ENCODE results near the gene THSD7A. TPM values are rescaled to one million over a fixed set of nuclear protein-coding genes. Genes with fewer than 3 reads are reported as not detected.

The THSD7A gene
- polyA plus RNA-seq, 1 donor (not counting 4 experiments of a cell fraction or from before 2014, with no cell fraction given) = not detected

DNA sequence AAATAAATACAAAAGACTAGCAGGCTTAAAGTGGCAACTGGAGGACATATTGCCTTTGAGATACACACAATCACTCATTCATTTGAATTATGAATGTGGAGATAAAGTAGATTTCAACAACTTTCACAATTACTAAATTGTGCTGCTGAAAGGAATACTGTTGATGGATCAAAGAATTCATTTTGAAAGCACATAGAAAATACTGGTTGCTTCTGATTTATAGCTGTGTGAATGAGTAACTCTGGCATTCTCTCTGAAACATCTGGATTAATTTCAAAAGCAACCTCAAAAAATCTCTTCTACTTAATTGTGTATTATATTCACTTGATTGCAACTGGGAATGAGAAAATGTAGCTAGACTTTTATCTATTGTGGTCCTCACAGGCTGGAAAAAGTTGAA is 397.6 kb downstream of the THSD7A start:
- no peaks in the 10 kb centered on the region for H4K20me1 ChIP-seq (ENCODE audit: control insufficient read depth, extremely low read depth, insufficient read depth, low read length)
- H3K9me1 ChIP-seq (ENCODE audit: control insufficient read depth, extremely low read depth, insufficient read depth, low read length) = no peaks in the 10 kb centered on the region
- H3K27me3 ChIP-seq (ENCODE audit: control insufficient read depth, extremely low read depth, insufficient read depth, low read length) = no peaks in the 10 kb centered on the region
- H3K4me2 ChIP-seq (ENCODE audit: control insufficient read depth, extremely low read depth, insufficient read depth, low read depth, low read length) = no peak overlapping the region
- DNase-seq (ENCODE audit: low read depth, low spot score) (no peak), FAIRE-seq (no peak)
- H3K4me1 ChIP-seq (ENCODE audit: control insufficient read depth, extremely low read depth, insufficient read depth, low read length) = no peaks in the 10 kb centered on the region
- no peaks in the 10 kb centered on the region for H3K9me3 ChIP-seq (ENCODE audit: control insufficient read depth, low read depth, low read length)
- no peaks in the 10 kb centered on the region for H3K79me2 ChIP-seq (ENCODE audit: control insufficient read depth, insufficient read depth, low read length)
- no peak overlapping the region for H3K27ac ChIP-seq (ENCODE audit: control insufficient read depth, insufficient read depth, low read length)
- dilution Hi-C loops (cut with MboI; ENCODE audit: extremely low pct_ligation_motif_present, low sequenced_read_pairs) = no loop called here
- H2AFZ ChIP-seq (ENCODE audit: control insufficient read depth, low read length) = no peak overlapping the region
- H3K4me3 ChIP-seq (ENCODE audit: control insufficient read depth in 2 of 3, extremely low read depth in 1 of 3, insufficient read depth in 2 of 3, low read depth in 1 of 3, low read length in 3 of 3) = no peak overlapping the region
- H3K9ac ChIP-seq (ENCODE audit: control insufficient read depth, extremely low read depth, insufficient read depth, low read length) = no peak overlapping the region
- TF ChIP-seq, protein P1, sequence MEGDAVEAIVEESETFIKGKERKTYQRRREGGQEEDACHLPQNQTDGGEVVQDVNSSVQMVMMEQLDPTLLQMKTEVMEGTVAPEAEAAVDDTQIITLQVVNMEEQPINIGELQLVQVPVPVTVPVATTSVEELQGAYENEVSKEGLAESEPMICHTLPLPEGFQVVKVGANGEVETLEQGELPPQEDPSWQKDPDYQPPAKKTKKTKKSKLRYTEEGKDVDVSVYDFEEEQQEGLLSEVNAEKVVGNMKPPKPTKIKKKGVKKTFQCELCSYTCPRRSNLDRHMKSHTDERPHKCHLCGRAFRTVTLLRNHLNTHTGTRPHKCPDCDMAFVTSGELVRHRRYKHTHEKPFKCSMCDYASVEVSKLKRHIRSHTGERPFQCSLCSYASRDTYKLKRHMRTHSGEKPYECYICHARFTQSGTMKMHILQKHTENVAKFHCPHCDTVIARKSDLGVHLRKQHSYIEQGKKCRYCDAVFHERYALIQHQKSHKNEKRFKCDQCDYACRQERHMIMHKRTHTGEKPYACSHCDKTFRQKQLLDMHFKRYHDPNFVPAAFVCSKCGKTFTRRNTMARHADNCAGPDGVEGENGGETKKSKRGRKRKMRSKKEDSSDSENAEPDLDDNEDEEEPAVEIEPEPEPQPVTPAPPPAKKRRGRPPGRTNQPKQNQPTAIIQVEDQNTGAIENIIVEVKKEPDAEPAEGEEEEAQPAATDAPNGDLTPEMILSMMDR (optimal IDR thresholded peaks at IDR 0.05 in 1 of 3, IDR thresholded peaks at IDR 0.05 in 1 of 3, conservative IDR thresholded peaks at IDR 0.05 in 1 of 3; ENCODE audit: extremely low read depth in 1 of 3, insufficient read depth in 2 of 3, low read length in 3 of 3) = no peak
- TF ChIP-seq EZH2 (IDR thresholded peaks at IDR 0.05; ENCODE audit: low read length) = no peak
- H3K36me3 ChIP-seq (ENCODE audit: control insufficient read depth in 2 of 2, extremely low read depth in 1 of 2, insufficient read depth in 2 of 2, low read length in 2 of 2) = no peaks in the 10 kb centered on the region

DNA sequence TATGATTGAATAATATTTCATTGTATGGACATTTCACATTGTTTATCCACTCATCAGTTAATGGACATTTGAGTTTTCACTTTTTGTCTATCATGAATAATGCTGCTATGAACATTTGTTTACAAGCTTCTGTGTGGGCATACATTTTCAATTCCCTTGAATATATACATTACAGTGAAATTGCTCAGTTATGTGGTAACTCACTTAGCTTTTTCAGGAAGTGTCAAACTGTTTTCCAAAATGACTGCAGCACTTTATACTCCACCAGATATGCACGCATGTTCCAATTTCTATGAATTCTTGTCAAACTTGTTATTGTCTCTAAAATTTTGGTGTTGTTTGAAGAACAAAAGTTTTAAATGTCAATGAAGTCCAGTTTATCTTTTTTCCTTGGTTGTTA is 401.2 kb downstream of the THSD7A start:
- no peaks in the 10 kb centered on the region for H3K9me3 ChIP-seq (ENCODE audit: control insufficient read depth, low read depth, low read length)
- FAIRE-seq (no peak), DNase-seq (ENCODE audit: low read depth, low spot score) (no peak)
- no peaks in the 10 kb centered on the region for H3K27me3 ChIP-seq (ENCODE audit: control insufficient read depth, extremely low read depth, insufficient read depth, low read length)
- no peak overlapping the region for H2AFZ ChIP-seq (ENCODE audit: control insufficient read depth, low read length)
- no peak overlapping the region for H3K4me2 ChIP-seq (ENCODE audit: control insufficient read depth, extremely low read depth, insufficient read depth, low read depth, low read length)
- H3K79me2 ChIP-seq (ENCODE audit: control insufficient read depth, insufficient read depth, low read length) = no peaks in the 10 kb centered on the region
- no peak for TF ChIP-seq EZH2 (IDR thresholded peaks at IDR 0.05; ENCODE audit: low read length)
- dilution Hi-C loops (cut with MboI; ENCODE audit: extremely low pct_ligation_motif_present, low sequenced_read_pairs) = no loop called here
- no peaks in the 10 kb centered on the region for H3K36me3 ChIP-seq (ENCODE audit: control insufficient read depth in 2 of 2, extremely low read depth in 1 of 2, insufficient read depth in 2 of 2, low read length in 2 of 2)
- H3K27ac ChIP-seq (ENCODE audit: control insufficient read depth, insufficient read depth, low read length) = no peak overlapping the region
- no peak overlapping the region for H3K9ac ChIP-seq (ENCODE audit: control insufficient read depth, extremely low read depth, insufficient read depth, low read length)
- H3K9me1 ChIP-seq (ENCODE audit: control insufficient read depth, extremely low read depth, insufficient read depth, low read length) = no peaks in the 10 kb centered on the region
- no peaks in the 10 kb centered on the region for H3K4me1 ChIP-seq (ENCODE audit: control insufficient read depth, extremely low read depth, insufficient read depth, low read length)
- H3K4me3 ChIP-seq (ENCODE audit: control insufficient read depth in 2 of 3, extremely low read depth in 1 of 3, insufficient read depth in 2 of 3, low read depth in 1 of 3, low read length in 3 of 3) = no peak overlapping the region
- H4K20me1 ChIP-seq (ENCODE audit: control insufficient read depth, extremely low read depth, insufficient read depth, low read length) = no peaks in the 10 kb centered on the region

DNA sequence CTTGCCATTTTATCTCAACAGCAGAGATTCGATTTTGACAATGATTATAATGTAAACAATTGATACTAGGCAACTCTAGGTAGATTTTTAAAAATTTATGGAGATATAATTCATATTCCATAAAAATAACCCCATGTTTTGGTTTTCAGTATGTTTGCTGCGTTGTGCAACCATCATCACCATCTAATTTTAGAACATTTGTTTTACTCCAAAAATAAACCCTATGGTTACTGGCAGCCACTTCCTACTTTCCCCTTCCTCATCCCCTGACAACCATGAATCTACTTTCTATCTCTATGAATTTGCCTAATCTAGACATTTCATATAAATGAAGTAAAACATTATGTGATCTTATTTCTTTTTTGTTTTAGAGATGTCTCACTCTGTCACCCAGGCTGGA is 401.9 kb downstream of the THSD7A start:
- no peak for DNase-seq (ENCODE audit: low read depth, low spot score)
- Histone ChIP-seq H3K79me2 (ENCODE audit: control insufficient read depth, insufficient read depth, low read length) (no peaks in the 10 kb centered on the region), H3K27me3 (ENCODE audit: control insufficient read depth, extremely low read depth, insufficient read depth, low read length) (no peaks in the 10 kb centered on the region), H4K20me1 (ENCODE audit: control insufficient read depth, extremely low read depth, insufficient read depth, low read length) (no peaks in the 10 kb centered on the region), H3K9ac (ENCODE audit: control insufficient read depth, extremely low read depth, insufficient read depth, low read length) (no peak overlapping the region), H3K4me2 (ENCODE audit: control insufficient read depth, extremely low read depth, insufficient read depth, low read depth, low read length) (no peak overlapping the region), H3K4me1 (ENCODE audit: control insufficient read depth, extremely low read depth, insufficient read depth, low read length) (no peaks in the 10 kb centered on the region), H3K4me3 (ENCODE audit: control insufficient read depth in 2 of 3, extremely low read depth in 1 of 3, insufficient read depth in 2 of 3, low read depth in 1 of 3, low read length in 3 of 3) (no peak overlapping the region), H2AFZ (ENCODE audit: control insufficient read depth, low read length) (no peak overlapping the region), H3K9me3 (ENCODE audit: control insufficient read depth, low read depth, low read length) (no peaks in the 10 kb centered on the region), H3K27ac (ENCODE audit: control insufficient read depth, insufficient read depth, low read length) (no peak overlapping the region), H3K9me1 (ENCODE audit: control insufficient read depth, extremely low read depth, insufficient read depth, low read length) (no peaks in the 10 kb centered on the region), H3K36me3 (ENCODE audit: control insufficient read depth in 2 of 2, extremely low read depth in 1 of 2, insufficient read depth in 2 of 2, low read length in 2 of 2) (no peaks in the 10 kb centered on the region)
- TF ChIP-seq, protein P1 (optimal IDR thresholded peaks at IDR 0.05 in 1 of 3, IDR thresholded peaks at IDR 0.05 in 1 of 3, conservative IDR thresholded peaks at IDR 0.05 in 1 of 3; ENCODE audit: extremely low read depth in 1 of 3, insufficient read depth in 2 of 3, low read length in 3 of 3) = no peak
- dilution Hi-C loops (cut with MboI; ENCODE audit: extremely low pct_ligation_motif_present, low sequenced_read_pairs) = no loop called here
- FAIRE-seq = no peak

Data from keratinocyte (primary cell).